DOHH2 (cell line): ENCODE results near the gene DOCK1.

Source experiments
- H3F3A ChIP-seq: fragments of 200-600 bp; sonication (generic), shearing (Covaris generic); 2 replicates; pipeline ENCODE4 v1.6.0; 2016; ENCODE audit warnings: antibody characterized with exemption, mild to moderate bottlenecking; ENCODE audit not compliant: control insufficient read depth, insufficient read depth
- H3K27ac ChIP-seq: fragments of 200-600 bp; sonication (generic); 2 replicates; pipeline ENCODE4 v1.5.1; 2014; ENCODE audit warnings: low read depth, mild to moderate bottlenecking, low read length, moderate library complexity
- H3K27me3 ChIP-seq: fragments of 200-600 bp; sonication (generic); 2 replicates; pipeline ENCODE4 v1.6.1; 2014; ENCODE audit warnings: mild to moderate bottlenecking, low read length, mixed read lengths; ENCODE audit not compliant: control insufficient read depth
- H3K36me3 ChIP-seq: fragments of 200-600 bp; sonication (generic); 2 replicates; pipeline ENCODE4 v1.6.1; 2014; ENCODE audit warnings: mild to moderate bottlenecking, low read length, moderate library complexity, mixed read lengths; ENCODE audit not compliant: control insufficient read depth
- H3K4me1 ChIP-seq: fragments of 200-600 bp; sonication (generic); 2 replicates; pipeline ENCODE4 v1.6.1; 2014; ENCODE audit warnings: mild to moderate bottlenecking, low read length, mixed read lengths; ENCODE audit not compliant: control insufficient read depth
- H3K4me2 ChIP-seq: fragments of 200-600 bp; sonication (generic); 2 replicates; pipeline ENCODE4 v1.6.0; 2014; ENCODE audit warnings: mild to moderate bottlenecking, low read length, moderate library complexity
- H3K4me3 ChIP-seq: fragments of 200-600 bp; sonication (generic); 2 replicates; pipeline ENCODE4 v1.5.1; 2014; ENCODE audit warnings: mild to moderate bottlenecking, low read length, mixed read lengths
- H3K79me2 ChIP-seq: fragments of 200-600 bp; sonication (generic); 2 replicates; pipeline ENCODE4 v1.6.1; 2014; ENCODE audit warnings: mild to moderate bottlenecking, low read length, mixed read lengths; ENCODE audit not compliant: control insufficient read depth
- H3K9me2 ChIP-seq: fragments of 200-600 bp; sonication (generic); replicated peaks from 2 replicates; pipeline ENCODE4 v1.6.1; 2014; ENCODE audit warnings: mild to moderate bottlenecking, low read length, mixed read lengths; ENCODE audit not compliant: control insufficient read depth
- H3K9me3 ChIP-seq: fragments of 200-600 bp; sonication (generic); 2 replicates; pipeline ENCODE4 v1.6.1; 2014; ENCODE audit warnings: antibody characterized with exemption, low read length, mixed read lengths; ENCODE audit not compliant: control insufficient read depth, insufficient read depth
- H4K20me1 ChIP-seq: fragments of 200-600 bp; sonication (generic); 2 replicates; pipeline ENCODE4 v1.6.0; 2014; ENCODE audit warnings: low read depth, mild to moderate bottlenecking, antibody characterized with exemption, low read length, moderate library complexity; ENCODE audit not compliant: control insufficient read depth, insufficient read depth
- CTCF ChIP-seq: fragments of 200-600 bp; sonication (generic); IDR thresholded peaks from one replicate; pipeline ENCODE4 v1.5.1; 2014; ENCODE audit warnings: antibody characterized with exemption, mild to moderate bottlenecking, low read depth, low read length; ENCODE audit not compliant: poor library complexity, severe bottlenecking
- EZH2phosphoT487 ChIP-seq: fragments of 200-600 bp; sonication (generic); IDR thresholded peaks from 2 replicates; pipeline ENCODE4 v1.6.1; 2017; ENCODE audit warnings: borderline replicate concordance, mild to moderate bottlenecking, antibody characterized with exemption, low read length, moderate library complexity, mixed read lengths

Gene DOCK1

GRCh38 chr10:127299956-127300689 is 394.9 kb downstream of the DOCK1 start:
- Histone ChIP-seq H3K4me1 (no peaks in the 10 kb centered on the region), H3K9me2 (no peaks in the 10 kb centered on the region), H3K4me3 (no peak overlapping the region), H3K9me3 (peaks cover 2% of the 10 kb centered on the region; the same call in 1 of the 2 replicates), H3K36me3 (no peaks in the 10 kb centered on the region), H4K20me1 (no peaks in the 10 kb centered on the region), H3F3A (no peaks in the 10 kb centered on the region), H3K27me3 (no peaks in the 10 kb centered on the region), H3K4me2 (no peak overlapping the region), H3K27ac (no peak overlapping the region), H3K79me2 (no peaks in the 10 kb centered on the region)
- TF ChIP-seq CTCF (no peak), EZH2phosphoT487 (no peak)

- Histone ChIP-seq H3K79me2 (no peaks in the 10 kb centered on the region), H3K27ac (no peak overlapping the region), H3K4me2 (no peak overlapping the region), H3K9me2 (no peaks in the 10 kb centered on the region), H3K4me1 (no peaks in the 10 kb centered on the region), H3K27me3 (no peaks in the 10 kb centered on the region), H3K4me3 (no peak overlapping the region), H3F3A (no peaks in the 10 kb centered on the region), H4K20me1 (no peaks in the 10 kb centered on the region), H3K36me3 (no peaks in the 10 kb centered on the region), H3K9me3 (no peaks in the 10 kb centered on the region)
- TF ChIP-seq CTCF (no peak), EZH2phosphoT487 (no peak)
These were observed 395.7 kb downstream of the DOCK1 start for GRCh38 chr10:127300868-127301321.

GRCh38 chr10:127302343-127302742 is 397.1 kb downstream of the DOCK1 start:
- no peaks in the 10 kb centered on the region for H3K36me3 ChIP-seq
- TF ChIP-seq EZH2phosphoT487 (no peak), CTCF (no peak)
- no peaks in the 10 kb centered on the region for H3K9me2 ChIP-seq
- no peak overlapping the region for H3K4me2 ChIP-seq
- no peak overlapping the region for H3K27ac ChIP-seq
- H3K4me1 ChIP-seq = no peaks in the 10 kb centered on the region
- H3K27me3 ChIP-seq = no peaks in the 10 kb centered on the region
- H4K20me1 ChIP-seq = no peaks in the 10 kb centered on the region
- no peaks in the 10 kb centered on the region for H3K79me2 ChIP-seq
- H3F3A ChIP-seq = no peaks in the 10 kb centered on the region
- no peaks in the 10 kb centered on the region for H3K9me3 ChIP-seq
- H3K4me3 ChIP-seq = no peak overlapping the region
